Left ventricle myocardium inferior (tissue), 1 donor: Measurements from ENCODE around the gene C14orf132. TPM values are rescaled to one million over a fixed set of nuclear protein-coding genes. Genes with fewer than 3 reads are reported as not detected.

Experiments used
- DNase-seq: peaks from one replicate; pipeline ENCODE4 v3.0.0-alpha.2; 2020
- H3K27ac ChIP-seq: fragments of 200-600 bp; replicated peaks from 2 replicates; pipeline ENCODE4 v1.8.0; 2021
- H3K27me3 ChIP-seq: fragments of 200-600 bp; 2 replicates; pipeline ENCODE4 v1.8.0; 2021; ENCODE audit warnings: low read depth
- H3K36me3 ChIP-seq: fragments of 200-600 bp; 2 replicates; pipeline ENCODE4 v1.8.0; 2021
- H3K4me1 ChIP-seq: fragments of 200-600 bp; 2 replicates; pipeline ENCODE4 v1.8.0; 2021
- H3K4me3 ChIP-seq: fragments of 200-600 bp; 2 replicates; pipeline ENCODE4 v1.8.0; 2021; ENCODE audit warnings: mild to moderate bottlenecking, moderate library complexity
- H3K9me3 ChIP-seq: fragments of 200-600 bp; replicated peaks from 2 replicates; pipeline ENCODE4 v1.8.0; 2021
- CTCF ChIP-seq: fragments of 200-600 bp; IDR thresholded peaks from 2 replicates; pipeline ENCODE4 v1.8.0; 2021; ENCODE audit warnings: antibody characterized with exemption, mild to moderate bottlenecking, borderline replicate concordance
- intact Hi-C: fragments of 100-400 bp; cut with micrococcal nuclease; formaldehyde crosslinking; loops from one replicate; pipeline ENCODE4 v1.11.0; 2022
- total RNA-seq: library from RNA; stranded (reverse); fragmentation: NEBNext Ultra II Directional; extraction: Animal tissue kit (Norgen Biotek cat#: 25700); gene quantifications from one replicate; pipeline ENCODE4 v1.2.1, GENCODE V29; 2021
- donor health status: DM: no; HTN: yes; CAD: no; lungs with severe emphysema.

C14orf132 gene
- total RNA-seq, 1 donor from 2014 or later, result 4.8 TPM

- peaks cover 36% of the 10 kb centered on the region for H3K27me3 ChIP-seq
- intact Hi-C loops, result no loop called here
- H3K4me3 ChIP-seq, result no peak overlapping the region
- H3K27ac ChIP-seq, result no peak overlapping the region
- no peak for TF ChIP-seq CTCF
- no peaks in the 10 kb centered on the region for H3K4me1 ChIP-seq
- peaks cover 11% of the 10 kb centered on the region for H3K9me3 ChIP-seq
- no peaks in the 10 kb centered on the region for H3K36me3 ChIP-seq
- DNase-seq, result no peak
These were observed 81.2 kb downstream of the C14orf132 start for GRCh38 chr14:96120392-96120791.

- Histone ChIP-seq H3K27me3 (peaks cover 34% of the 10 kb centered on the region), H3K4me1 (no peaks in the 10 kb centered on the region), H3K36me3 (no peaks in the 10 kb centered on the region), H3K4me3 (no peak overlapping the region), H3K27ac (no peak overlapping the region), H3K9me3 (peaks cover 11% of the 10 kb centered on the region)
- intact Hi-C loops, result no loop called here
- no peak for DNase-seq
- no peak for TF ChIP-seq CTCF
These were observed 81.8 kb downstream of the C14orf132 start for GRCh38 chr14:96120941-96121340.

- H3K9me3 ChIP-seq, result peaks cover 11% of the 10 kb centered on the region
- H3K27me3 ChIP-seq, result peaks cover 35% of the 10 kb centered on the region
- intact Hi-C loops, result no loop called here
- H3K36me3 ChIP-seq, result no peaks in the 10 kb centered on the region
- TF ChIP-seq CTCF, result no peak
- H3K27ac ChIP-seq, result no peak overlapping the region
- no peaks in the 10 kb centered on the region for H3K4me1 ChIP-seq
- DNase-seq, result no peak
- H3K4me3 ChIP-seq, result no peak overlapping the region
These were observed 82.7 kb downstream of the C14orf132 start for GRCh38 chr14:96121660-96122395.

- no peak overlapping the region for H3K27ac ChIP-seq
- no peak for TF ChIP-seq CTCF
- H3K4me3 ChIP-seq, result no peak overlapping the region
- H3K9me3 ChIP-seq, result peaks cover 10% of the 10 kb centered on the region
- H3K4me1 ChIP-seq, result no peaks in the 10 kb centered on the region
- DNase-seq, result no peak
- H3K36me3 ChIP-seq, result no peaks in the 10 kb centered on the region
- intact Hi-C loops, result no loop called here
- peaks cover 29% of the 10 kb centered on the region for H3K27me3 ChIP-seq
These were observed 83.3 kb downstream of the C14orf132 start for GRCh38 chr14:96122496-96122895.

- peaks cover 20% of the 10 kb centered on the region for H3K27me3 ChIP-seq
- H3K36me3 ChIP-seq, result no peaks in the 10 kb centered on the region
- H3K9me3 ChIP-seq, result no peaks in the 10 kb centered on the region
- TF ChIP-seq CTCF, result no peak
- H3K27ac ChIP-seq, result no peak overlapping the region
- H3K4me3 ChIP-seq, result no peak overlapping the region
- intact Hi-C loops, result no loop called here
- H3K4me1 ChIP-seq, result no peaks in the 10 kb centered on the region
- DNase-seq, result no peak
These were observed 86.4 kb downstream of the C14orf132 start for GRCh38 chr14:96125536-96125935.
